NK-92 (cell line): Measurements from ENCODE around the gene TP73.
"Not testable (repeated sequence)": the region's sequence is repeated elsewhere in the genome, so short reads cannot be mapped to it uniquely, and the experiment has no call there.

Experiments used
- DNase-seq: peaks from one replicate; lab custom pipeline; 2025; ENCODE audit not compliant: unreplicated experiment; lab: John Stamatoyannopoulos, UW

Gene TP73

GRCh38 chr1:3618531-3618880 is 33.8 kb upstream of the TP73 start:
- no peak for DNase-seq

GRCh38 chr1:3618881-3619671 is 33.2 kb upstream of the TP73 start:
- DNase-seq = peak; percentile 31

- DNase-seq = no peak
These were observed 31.6 kb upstream of the TP73 start for GRCh38 chr1:3620708-3621107.

- DNase-seq = not testable (repeated sequence)
These were observed 31.1 kb upstream of the TP73 start for GRCh38 chr1:3621151-3621671.

GRCh38 chr1:3622102-3622501 is 30.2 kb upstream of the TP73 start:
- DNase-seq = not testable (repeated sequence)

GRCh38 chr1:3623441-3624199 is 28.7 kb upstream of the TP73 start:
- DNase-seq = no peak

- DNase-seq = peak; percentile 76
These were observed 27.8 kb upstream of the TP73 start, which contains the start of gene TPRG1L for GRCh38 chr1:3624200-3625136. TSS of gene TPRG1L (plus strand) at chr1:3625015. CDS start at chr1:3625073, 58 bp downstream.

- DNase-seq = no peak
These were observed 27.0 kb upstream of the TP73 start for GRCh38 chr1:3625151-3625907.

- no peak for DNase-seq
These were observed 26.3 kb upstream of the TP73 start for GRCh38 chr1:3626025-3626424.

GRCh38 chr1:3627515-3628253 is 24.6 kb upstream of the TP73 start:
- no peak for DNase-seq

- no peak for DNase-seq
These were observed 23.9 kb upstream of the TP73 start for GRCh38 chr1:3628445-3628844.

GRCh38 chr1:3629561-3630160 is 22.7 kb upstream of the TP73 start:
- DNase-seq = no peak

- no peak for DNase-seq
These were observed 22.1 kb upstream of the TP73 start for GRCh38 chr1:3630161-3630611.

GRCh38 chr1:3630914-3631313 is 21.4 kb upstream of the TP73 start:
- DNase-seq = no peak

- no peak for DNase-seq
These were observed 20.7 kb upstream of the TP73 start for GRCh38 chr1:3631320-3632260.

GRCh38 chr1:3632298-3632697 is 20.0 kb upstream of the TP73 start:
- DNase-seq = no peak

- no peak for DNase-seq
These were observed 19.5 kb upstream of the TP73 start for GRCh38 chr1:3632716-3633343.
